ENCODE measurements around the gene CBX3. TPM values are rescaled to one million over a fixed set of nuclear protein-coding genes. Genes with fewer than 3 reads are reported as not detected.

The CBX3 gene
- total RNA-seq, 1 donor from 2014 or later: 360 TPM

DNA sequence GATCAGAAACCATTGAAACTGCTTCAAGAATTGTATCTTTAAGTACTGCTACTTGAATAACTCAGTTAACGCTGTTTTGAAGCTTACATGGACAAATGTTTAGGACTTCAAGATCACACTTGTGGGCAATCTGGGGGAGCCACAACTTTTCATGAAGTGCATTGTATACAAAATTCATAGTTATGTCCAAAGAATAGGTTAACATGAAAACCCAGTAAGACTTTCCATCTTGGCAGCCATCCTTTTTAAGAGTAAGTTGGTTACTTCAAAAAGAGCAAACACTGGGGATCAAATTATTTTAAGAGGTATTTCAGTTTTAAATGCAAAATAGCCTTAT, 15.7 kb upstream of the CBX3 start:
- Histone ChIP-seq H3K27me3 (no peaks in the 10 kb centered on the region), H3K79me2 (ENCODE audit: low read depth) (peaks cover 31% of the 10 kb centered on the region), H3K9ac (no peak overlapping the region), H2AFZ (replicated peaks) (no peak overlapping the region), H3K9me3 (ENCODE audit: low read depth) (no peaks in the 10 kb centered on the region), H4K20me1 (ENCODE audit: low read depth) (peaks cover 49% of the 10 kb centered on the region), H3K4me3 (no peak overlapping the region), H3F3A (ENCODE audit: low read depth) (peaks cover 91% of the 10 kb centered on the region), H3K36me3 (peaks cover 21% of the 10 kb centered on the region), H3K4me1 (no peaks in the 10 kb centered on the region), H3K27ac (peak overlapping the region; percentile 59), H3K4me2 (no peak overlapping the region)
- Mint-ChIP-seq H3K4me3 (no peak overlapping the region), H3K9me3 (no peaks in the 10 kb centered on the region), H3K36me3 (peaks cover 38% of the 10 kb centered on the region), H3K4me1 (peaks cover 20% of the 10 kb centered on the region), H3K27me3 (ENCODE audit: insufficient read depth, low read depth) (no peaks in the 10 kb centered on the region), H3K27ac (no peak overlapping the region)
- TF ChIP-seq EZH2 (IDR thresholded peaks at IDR 0.05) (no peak), EZH2phosphoT487 (IDR thresholded peaks at IDR 0.05) (no peak)
- TF ChIP-seq, protein P1, sequence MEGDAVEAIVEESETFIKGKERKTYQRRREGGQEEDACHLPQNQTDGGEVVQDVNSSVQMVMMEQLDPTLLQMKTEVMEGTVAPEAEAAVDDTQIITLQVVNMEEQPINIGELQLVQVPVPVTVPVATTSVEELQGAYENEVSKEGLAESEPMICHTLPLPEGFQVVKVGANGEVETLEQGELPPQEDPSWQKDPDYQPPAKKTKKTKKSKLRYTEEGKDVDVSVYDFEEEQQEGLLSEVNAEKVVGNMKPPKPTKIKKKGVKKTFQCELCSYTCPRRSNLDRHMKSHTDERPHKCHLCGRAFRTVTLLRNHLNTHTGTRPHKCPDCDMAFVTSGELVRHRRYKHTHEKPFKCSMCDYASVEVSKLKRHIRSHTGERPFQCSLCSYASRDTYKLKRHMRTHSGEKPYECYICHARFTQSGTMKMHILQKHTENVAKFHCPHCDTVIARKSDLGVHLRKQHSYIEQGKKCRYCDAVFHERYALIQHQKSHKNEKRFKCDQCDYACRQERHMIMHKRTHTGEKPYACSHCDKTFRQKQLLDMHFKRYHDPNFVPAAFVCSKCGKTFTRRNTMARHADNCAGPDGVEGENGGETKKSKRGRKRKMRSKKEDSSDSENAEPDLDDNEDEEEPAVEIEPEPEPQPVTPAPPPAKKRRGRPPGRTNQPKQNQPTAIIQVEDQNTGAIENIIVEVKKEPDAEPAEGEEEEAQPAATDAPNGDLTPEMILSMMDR (IDR thresholded peaks at IDR 0.05): no peak
- DNase-seq (ENCODE audit: low spot score): no peak

DNA sequence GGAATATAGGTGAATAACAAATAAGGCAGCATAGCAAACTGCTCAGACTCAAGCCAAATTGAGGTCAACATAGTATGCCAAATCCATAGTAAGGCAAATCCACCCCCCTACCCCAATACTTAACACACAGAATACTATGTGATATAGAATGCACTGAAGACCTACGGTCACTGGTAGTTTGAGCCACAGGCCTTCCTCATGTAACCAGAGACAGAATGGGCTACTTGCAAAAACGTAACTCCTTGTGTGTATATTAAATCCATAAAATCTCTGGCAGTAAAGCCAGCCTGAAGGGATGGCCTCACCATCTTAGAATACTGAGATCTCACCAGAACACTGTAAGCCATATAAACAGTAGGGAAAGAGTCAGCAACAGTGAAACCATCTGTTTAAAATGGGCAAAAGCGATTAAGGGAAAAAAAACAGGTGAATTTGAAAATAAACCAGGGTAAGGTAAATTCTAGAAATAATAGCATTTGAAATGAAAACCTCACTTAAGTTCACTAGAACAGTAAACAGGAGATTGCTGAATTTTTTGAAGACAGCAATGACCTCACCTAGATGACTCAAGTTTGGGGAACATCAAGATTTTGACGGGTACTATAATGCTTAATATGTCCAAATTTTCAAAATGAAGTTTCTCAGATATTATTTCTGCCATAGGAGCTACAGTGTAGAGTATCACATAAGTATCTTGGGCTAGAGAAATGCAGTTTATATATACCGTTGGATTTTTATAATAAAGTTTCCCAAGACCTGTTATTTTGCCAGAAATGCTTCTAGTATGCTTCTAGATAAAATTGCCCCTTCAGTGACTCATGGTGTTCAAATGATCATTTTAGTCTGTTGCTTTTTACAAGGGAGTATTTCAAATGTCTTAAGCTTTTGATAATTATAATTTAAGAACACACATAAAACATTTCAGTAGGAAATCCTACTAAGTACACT, 14.9 kb upstream of the CBX3 start:
- peaks cover 57% of the 10 kb centered on the region for H4K20me1 ChIP-seq (ENCODE audit: low read depth)

DNA sequence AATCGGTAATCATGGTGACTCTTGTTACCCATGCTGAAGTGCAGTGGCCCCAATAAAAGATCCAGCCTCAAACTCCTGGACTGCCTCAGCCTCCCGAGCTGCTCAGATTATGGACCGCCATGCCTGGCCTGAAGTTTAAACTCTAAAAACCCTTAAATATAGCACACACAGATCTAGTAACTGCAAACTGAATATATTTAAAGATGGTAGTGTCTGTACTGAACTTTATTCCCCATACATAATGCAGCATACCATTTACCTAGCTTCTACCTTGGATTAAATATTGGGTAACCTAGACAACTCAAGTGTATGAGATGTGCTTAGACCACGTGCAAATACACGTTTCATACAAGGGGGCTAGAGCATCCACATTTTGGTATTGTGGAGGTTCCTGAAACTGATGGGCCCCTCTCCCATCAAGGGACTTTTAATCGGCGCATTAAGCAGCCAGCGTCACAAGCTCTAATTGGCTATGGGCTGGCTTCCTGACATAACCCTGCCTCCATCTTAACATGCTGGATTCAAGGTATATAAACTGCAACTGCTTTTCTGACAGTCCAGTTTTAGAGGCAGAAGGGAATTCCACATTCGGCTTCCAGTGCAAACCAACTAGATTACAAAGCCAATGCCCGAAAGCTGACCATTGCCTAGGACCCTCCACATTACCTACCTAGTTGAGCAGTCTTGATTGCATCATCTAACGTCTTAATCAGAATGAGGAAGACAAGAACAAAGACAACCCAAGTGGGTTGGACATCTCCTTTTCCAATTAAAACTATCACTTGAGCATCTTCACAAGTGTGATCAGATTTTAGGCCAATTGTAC, 14.0 kb upstream of the CBX3 start:
- H4K20me1 ChIP-seq (ENCODE audit: low read depth): peaks cover 67% of the 10 kb centered on the region
- peaks cover 3% of the 10 kb centered on the region for H3K4me1 ChIP-seq
- peaks cover 37% of the 10 kb centered on the region for H3K36me3 ChIP-seq
- H3K36me3 Mint-ChIP-seq: peaks cover 55% of the 10 kb centered on the region
- no peak for DNase-seq (ENCODE audit: low spot score)
- no peak overlapping the region for H3K27ac Mint-ChIP-seq
- no peak overlapping the region for H3K4me3 Mint-ChIP-seq
- H3K9me3 Mint-ChIP-seq: no peaks in the 10 kb centered on the region
- no peak overlapping the region for H3K4me3 ChIP-seq
- no peaks in the 10 kb centered on the region for H3K27me3 Mint-ChIP-seq (ENCODE audit: insufficient read depth, low read depth)
- H3K27me3 ChIP-seq: no peaks in the 10 kb centered on the region
- H3K4me2 ChIP-seq: no peak overlapping the region
- peaks cover 26% of the 10 kb centered on the region for H3K4me1 Mint-ChIP-seq
- peaks cover 100% of the 10 kb centered on the region for H3F3A ChIP-seq (ENCODE audit: low read depth)
- no peak overlapping the region for H2AFZ ChIP-seq (replicated peaks)
- no peak for TF ChIP-seq EZH2phosphoT487 (IDR thresholded peaks at IDR 0.05)
- no peak for TF ChIP-seq EZH2 (IDR thresholded peaks at IDR 0.05)
- TF ChIP-seq, protein P1 (IDR thresholded peaks at IDR 0.05): no peak
- peak overlapping the region; percentile 80 for H3K27ac ChIP-seq
- H3K79me2 ChIP-seq (ENCODE audit: low read depth): peaks cover 48% of the 10 kb centered on the region
- no peak overlapping the region for H3K9ac ChIP-seq
- H3K9me3 ChIP-seq (ENCODE audit: low read depth): no peaks in the 10 kb centered on the region

More for the DNA sequence above, 14.9 kb upstream of the CBX3 start:
- H3K4me3 Mint-ChIP-seq: no peak overlapping the region
- peaks cover 94% of the 10 kb centered on the region for H3F3A ChIP-seq (ENCODE audit: low read depth)
- H3K4me1 Mint-ChIP-seq: peaks cover 20% of the 10 kb centered on the region
- no peak overlapping the region for H2AFZ ChIP-seq (replicated peaks)
- no peaks in the 10 kb centered on the region for H3K27me3 ChIP-seq
- H3K4me3 ChIP-seq: no peak overlapping the region
- no peaks in the 10 kb centered on the region for H3K9me3 Mint-ChIP-seq
- no peaks in the 10 kb centered on the region for H3K4me1 ChIP-seq
- TF ChIP-seq, protein P1 (IDR thresholded peaks at IDR 0.05): no peak
- H3K27me3 Mint-ChIP-seq (ENCODE audit: insufficient read depth, low read depth): no peaks in the 10 kb centered on the region
- H3K9ac ChIP-seq: no peak overlapping the region
- DNase-seq (ENCODE audit: low spot score): no peak
- H3K36me3 Mint-ChIP-seq: peaks cover 45% of the 10 kb centered on the region
- H3K36me3 ChIP-seq: peaks cover 28% of the 10 kb centered on the region
- peaks cover 39% of the 10 kb centered on the region for H3K79me2 ChIP-seq (ENCODE audit: low read depth)
- no peak overlapping the region for H3K27ac Mint-ChIP-seq
- peak overlapping the region; percentile 80 for H3K27ac ChIP-seq
- no peak overlapping the region for H3K4me2 ChIP-seq
- H3K9me3 ChIP-seq (ENCODE audit: low read depth): no peaks in the 10 kb centered on the region

Measured in neural progenitor cell (in vitro differentiated cells).